WTC11 (cell line): Measurements from ENCODE around the gene STIMATE. TPM values are rescaled to one million over a fixed set of nuclear protein-coding genes. Genes with fewer than 3 reads are reported as not detected.

Experiments used
- ATAC-seq: fragments of 200-7000 bp; cut with Tn5 transposase; 2 replicates; pipeline ENCODE4 v1.10.0; 2021; ENCODE audit warnings: mild to moderate bottlenecking, moderate library complexity
- CTCF ChIA-PET: fragments of 300-600 bp; sonication (Branson Sonifier 250); formaldehyde crosslinking; loops from one replicate; lab custom pipeline; 2021; ENCODE audit warnings: antibody characterized with exemption; lab: Charles Lee
- POLR2A ChIA-PET: fragments of 350-600 bp; sonication (Branson Sonifier 250); formaldehyde crosslinking; loops from one replicate; lab custom pipeline; 2021; ENCODE audit warnings: antibody characterized with exemption; lab: Charles Lee
- DNase-seq: peaks from one replicate; pipeline ENCODE4 v3.0.0; 2021; ENCODE audit warnings: low spot score
- H3K27ac Mint-ChIP-seq: 2 replicates; pipeline ENCODE4 v1.8.0; 2021; ENCODE audit warnings: mixed read lengths
- H3K27me3 Mint-ChIP-seq: 2 replicates; pipeline ENCODE4 v1.8.0; 2021; ENCODE audit warnings: low read depth, mild to moderate bottlenecking, moderate library complexity, mixed read lengths
- H3K36me3 Mint-ChIP-seq: 2 replicates; pipeline ENCODE4 v1.8.0; 2021; ENCODE audit warnings: mixed read lengths
- H3K4me1 Mint-ChIP-seq: 2 replicates; pipeline ENCODE4 v1.8.0; 2022; ENCODE audit warnings: mixed read lengths
- H3K4me3 Mint-ChIP-seq: 2 replicates; pipeline ENCODE4 v1.8.0; 2021; ENCODE audit warnings: mild to moderate bottlenecking, moderate library complexity, mixed read lengths
- H3K9me3 Mint-ChIP-seq: 2 replicates; pipeline ENCODE4 v1.8.0; 2021; ENCODE audit warnings: mixed read lengths
- CREM ChIP-seq: sonication (generic); formaldehyde crosslinking; IDR thresholded peaks from 2 replicates; pipeline ENCODE4 v1.8.1; 2022; ENCODE audit warnings: mild to moderate bottlenecking, missing genetic modification reagents, moderate library complexity
- ESRRA ChIP-seq: sonication (generic); formaldehyde crosslinking; IDR thresholded peaks from 2 replicates; pipeline ENCODE4 v1.8.1; 2022; ENCODE audit warnings: mild to moderate bottlenecking, missing genetic modification reagents, borderline replicate concordance
- FOXK1 ChIP-seq: sonication (generic); formaldehyde crosslinking; IDR thresholded peaks from 2 replicates; pipeline ENCODE4 v1.8.0; 2022; ENCODE audit warnings: mild to moderate bottlenecking, moderate library complexity, missing genetic modification reagents
- JAZF1 ChIP-seq: fragments of 250-450 bp; sonication (Bioruptor Pico); IDR thresholded peaks from 2 replicates; pipeline ENCODE4 v1.9.0; 2021; ENCODE audit warnings: moderate library complexity, mild to moderate bottlenecking, inconsistent platforms
- JUN ChIP-seq: sonication (generic); formaldehyde crosslinking; IDR thresholded peaks from 2 replicates; pipeline ENCODE4 v1.8.0; 2023; ENCODE audit warnings: mild to moderate bottlenecking, missing genetic modification reagents
- NFYB ChIP-seq: sonication (generic); formaldehyde crosslinking; conservative IDR thresholded peaks from 2 replicates; pipeline ENCODE4 v1.8.0; 2022; ENCODE audit warnings: low read depth, missing genetic modification reagents
- ZNF138 ChIP-seq: sonication (generic); formaldehyde crosslinking; conservative IDR thresholded peaks from 2 replicates; pipeline ENCODE4 v1.8.1; 2022; ENCODE audit warnings: mild to moderate bottlenecking, moderate library complexity, missing genetic modification reagents
- ZNF317 ChIP-seq: sonication (generic); formaldehyde crosslinking; IDR thresholded peaks from 2 replicates; pipeline ENCODE4 v1.8.1; 2023; ENCODE audit warnings: low read depth, mild to moderate bottlenecking, moderate library complexity, missing genetic modification reagents, borderline replicate concordance
- ZNF423 ChIP-seq: fragments of 250-450 bp; sonication (Bioruptor Pico); IDR thresholded peaks from 2 replicates; pipeline ENCODE4 v2.1.2; 2022; ENCODE audit warnings: mild to moderate bottlenecking, moderate library complexity
- ZNF671 ChIP-seq: fragments of 250-450 bp; sonication (Bioruptor Pico); IDR thresholded peaks from 2 replicates; pipeline ENCODE4 v1.8.0; 2021; ENCODE audit warnings: mild to moderate bottlenecking
- total RNA-seq: library from RNA; stranded (reverse); gene quantifications from 3 replicates; pipeline ENCODE4 v1.2.3, GENCODE V29; 2021
- TF ChIP-seq, protein P1 (sequence below): fragments of 250-450 bp; sonication (Bioruptor Pico); conservative IDR thresholded peaks from 2 replicates; pipeline ENCODE4 v1.9.0; 2021; ENCODE audit warnings: mild to moderate bottlenecking
- TF ChIP-seq, protein P2 (sequence below): fragments of 250-450 bp; sonication (Bioruptor Pico); IDR thresholded peaks from 2 replicates; pipeline ENCODE4 v1.8.0; 2021; ENCODE audit warnings: mild to moderate bottlenecking
- TF ChIP-seq, protein P3 (sequence below): sonication (generic); formaldehyde crosslinking; IDR thresholded peaks from 2 replicates; pipeline ENCODE4 v1.8.0; 2023; ENCODE audit warnings: mild to moderate bottlenecking, missing genetic modification reagents
- TF ChIP-seq, protein P4 (sequence below): sonication (generic); formaldehyde crosslinking; IDR thresholded peaks from 2 replicates; pipeline ENCODE4 v1.8.1; 2022; ENCODE audit warnings: mild to moderate bottlenecking, missing genetic modification reagents, moderate library complexity, borderline replicate concordance
- TF ChIP-seq, protein P5 (sequence below): sonication (generic); formaldehyde crosslinking; IDR thresholded peaks from 2 replicates; pipeline ENCODE4 v1.8.1; 2022; ENCODE audit warnings: low read depth, missing genetic modification reagents, borderline replicate concordance
- TF ChIP-seq, protein P6 (sequence below): sonication (generic); formaldehyde crosslinking; IDR thresholded peaks from 2 replicates; pipeline ENCODE4 v1.8.1; 2023; ENCODE audit warnings: mild to moderate bottlenecking, missing genetic modification reagents, moderate library complexity
- TF ChIP-seq, protein P7 (sequence below): fragments of 250-450 bp; sonication (Bioruptor Pico); IDR thresholded peaks from 2 replicates; pipeline ENCODE4 v1.9.0; 2021; ENCODE audit warnings: mild to moderate bottlenecking, borderline replicate concordance

Gene STIMATE
- total RNA-seq, 1 experiment from 2014 or later, result 35.5 TPM

DNA sequence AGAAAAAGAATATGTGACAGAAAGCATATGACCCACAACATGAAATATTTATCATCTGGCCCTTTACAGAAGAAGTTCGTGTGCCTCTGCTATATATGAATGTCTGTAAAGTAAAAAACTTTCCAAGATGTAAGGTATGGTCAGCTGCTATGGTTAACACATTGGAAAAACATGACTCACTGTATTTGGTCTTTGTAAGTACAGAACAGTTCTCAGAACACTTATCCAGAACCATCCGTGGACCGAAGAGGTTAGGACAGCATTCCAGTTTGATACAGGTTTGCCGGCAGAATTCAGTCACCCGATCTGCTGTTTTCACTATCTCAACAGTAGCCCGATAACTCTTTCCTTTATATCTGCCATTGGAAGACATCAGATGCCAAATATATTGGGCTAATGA lies 13.5 kb upstream of the STIMATE start (continued):
- TF ChIP-seq, protein P1, sequence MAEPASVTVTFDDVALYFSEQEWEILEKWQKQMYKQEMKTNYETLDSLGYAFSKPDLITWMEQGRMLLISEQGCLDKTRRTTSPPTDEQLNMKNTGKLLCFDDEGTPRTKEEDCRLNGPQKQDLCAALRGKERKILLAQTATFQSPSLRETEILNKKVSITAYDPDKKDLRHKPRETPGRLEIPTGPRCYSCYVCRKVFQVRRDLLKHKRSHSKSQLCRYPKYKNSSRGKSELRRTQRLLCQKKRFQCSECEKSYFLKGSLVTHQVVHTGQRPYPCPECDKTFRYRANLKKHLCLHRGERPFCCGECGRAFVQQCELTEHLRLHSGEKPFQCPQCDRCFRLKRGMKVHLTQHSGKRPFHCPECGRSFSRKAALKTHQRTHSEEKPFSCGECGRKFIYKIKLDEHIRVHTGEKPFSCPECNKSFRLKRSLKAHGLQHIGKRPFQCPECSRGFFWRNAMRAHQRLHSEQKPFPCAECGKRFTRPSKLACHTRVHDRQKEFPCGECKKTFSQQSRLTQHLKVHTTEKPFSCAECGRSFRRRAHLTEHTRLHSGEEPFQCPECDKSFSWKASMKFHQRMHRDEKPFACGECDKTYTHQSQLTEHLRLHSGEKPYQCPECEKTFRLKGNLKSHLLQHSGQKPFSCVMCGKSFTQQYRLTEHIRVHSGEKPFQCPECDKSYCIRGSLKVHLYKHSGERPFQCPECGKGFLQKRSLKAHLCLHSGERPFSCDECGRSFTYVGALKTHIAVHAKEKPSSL (CRISPR knock-in tag), result no peak
- TF ChIP-seq, protein P2, sequence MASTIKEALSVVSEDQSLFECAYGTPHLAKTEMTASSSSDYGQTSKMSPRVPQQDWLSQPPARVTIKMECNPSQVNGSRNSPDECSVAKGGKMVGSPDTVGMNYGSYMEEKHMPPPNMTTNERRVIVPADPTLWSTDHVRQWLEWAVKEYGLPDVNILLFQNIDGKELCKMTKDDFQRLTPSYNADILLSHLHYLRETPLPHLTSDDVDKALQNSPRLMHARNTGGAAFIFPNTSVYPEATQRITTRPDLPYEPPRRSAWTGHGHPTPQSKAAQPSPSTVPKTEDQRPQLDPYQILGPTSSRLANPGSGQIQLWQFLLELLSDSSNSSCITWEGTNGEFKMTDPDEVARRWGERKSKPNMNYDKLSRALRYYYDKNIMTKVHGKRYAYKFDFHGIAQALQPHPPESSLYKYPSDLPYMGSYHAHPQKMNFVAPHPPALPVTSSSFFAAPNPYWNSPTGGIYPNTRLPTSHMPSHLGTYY (CRISPR knock-in tag), result no peak
- TF ChIP-seq JUN (no peak), FOXK1 (CRISPR knock-in tag) (no peak), ZNF317 (CRISPR knock-in tag) (no peak), JAZF1 (CRISPR knock-in tag) (no peak)
- TF ChIP-seq, all 79 proteins: peak for 0

DNA sequence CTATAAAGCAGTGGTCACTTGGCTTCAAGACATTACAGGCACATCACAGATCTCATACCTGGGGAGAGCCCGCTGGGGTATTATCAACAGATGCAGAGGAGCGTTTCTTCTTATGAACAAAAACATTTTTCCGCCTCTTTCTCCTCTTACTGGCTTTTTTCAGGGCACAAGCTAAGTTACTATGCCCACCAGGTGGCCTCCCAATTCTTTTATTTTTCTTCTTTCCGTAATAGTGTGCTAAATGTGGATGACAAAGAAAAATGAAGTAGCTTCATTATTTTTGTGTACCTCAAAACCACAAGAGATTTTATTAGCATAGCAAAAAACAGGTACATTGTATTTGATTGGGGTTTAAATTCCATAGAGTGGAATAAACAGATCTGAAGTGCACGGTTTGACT lies 10.1 kb upstream of the STIMATE start:
- Mint-ChIP-seq H3K9me3 (no peaks in the 10 kb centered on the region), H3K4me3 (no peak overlapping the region), H3K27me3 (no peaks in the 10 kb centered on the region), H3K4me1 (no peaks in the 10 kb centered on the region), H3K27ac (no peak overlapping the region), H3K36me3 (0 out of 2 replicates have a peak, but pooled peaks cover 3% of the 10 kb centered on the region)
- ChIA-PET POLR2A (no interaction called here), CTCF (interaction anchor here (1.2 to 1.4 kb wide), 2 partner anchors 9 to 27 kb away, joined by 4 read pairs; no protein-coding TSS in a partner anchor)
- no peak for ATAC-seq
- TF ChIP-seq, protein P3, sequence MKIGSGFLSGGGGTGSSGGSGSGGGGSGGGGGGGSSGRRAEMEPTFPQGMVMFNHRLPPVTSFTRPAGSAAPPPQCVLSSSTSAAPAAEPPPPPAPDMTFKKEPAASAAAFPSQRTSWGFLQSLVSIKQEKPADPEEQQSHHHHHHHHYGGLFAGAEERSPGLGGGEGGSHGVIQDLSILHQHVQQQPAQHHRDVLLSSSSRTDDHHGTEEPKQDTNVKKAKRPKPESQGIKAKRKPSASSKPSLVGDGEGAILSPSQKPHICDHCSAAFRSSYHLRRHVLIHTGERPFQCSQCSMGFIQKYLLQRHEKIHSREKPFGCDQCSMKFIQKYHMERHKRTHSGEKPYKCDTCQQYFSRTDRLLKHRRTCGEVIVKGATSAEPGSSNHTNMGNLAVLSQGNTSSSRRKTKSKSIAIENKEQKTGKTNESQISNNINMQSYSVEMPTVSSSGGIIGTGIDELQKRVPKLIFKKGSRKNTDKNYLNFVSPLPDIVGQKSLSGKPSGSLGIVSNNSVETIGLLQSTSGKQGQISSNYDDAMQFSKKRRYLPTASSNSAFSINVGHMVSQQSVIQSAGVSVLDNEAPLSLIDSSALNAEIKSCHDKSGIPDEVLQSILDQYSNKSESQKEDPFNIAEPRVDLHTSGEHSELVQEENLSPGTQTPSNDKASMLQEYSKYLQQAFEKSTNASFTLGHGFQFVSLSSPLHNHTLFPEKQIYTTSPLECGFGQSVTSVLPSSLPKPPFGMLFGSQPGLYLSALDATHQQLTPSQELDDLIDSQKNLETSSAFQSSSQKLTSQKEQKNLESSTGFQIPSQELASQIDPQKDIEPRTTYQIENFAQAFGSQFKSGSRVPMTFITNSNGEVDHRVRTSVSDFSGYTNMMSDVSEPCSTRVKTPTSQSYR (CRISPR knock-in tag), result no peak
- TF ChIP-seq, protein P4, sequence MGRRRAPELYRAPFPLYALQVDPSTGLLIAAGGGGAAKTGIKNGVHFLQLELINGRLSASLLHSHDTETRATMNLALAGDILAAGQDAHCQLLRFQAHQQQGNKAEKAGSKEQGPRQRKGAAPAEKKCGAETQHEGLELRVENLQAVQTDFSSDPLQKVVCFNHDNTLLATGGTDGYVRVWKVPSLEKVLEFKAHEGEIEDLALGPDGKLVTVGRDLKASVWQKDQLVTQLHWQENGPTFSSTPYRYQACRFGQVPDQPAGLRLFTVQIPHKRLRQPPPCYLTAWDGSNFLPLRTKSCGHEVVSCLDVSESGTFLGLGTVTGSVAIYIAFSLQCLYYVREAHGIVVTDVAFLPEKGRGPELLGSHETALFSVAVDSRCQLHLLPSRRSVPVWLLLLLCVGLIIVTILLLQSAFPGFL (CRISPR knock-in tag), result no peak
- no peak for TF ChIP-seq ESRRA (CRISPR knock-in tag)
- no peak for DNase-seq

DNA sequence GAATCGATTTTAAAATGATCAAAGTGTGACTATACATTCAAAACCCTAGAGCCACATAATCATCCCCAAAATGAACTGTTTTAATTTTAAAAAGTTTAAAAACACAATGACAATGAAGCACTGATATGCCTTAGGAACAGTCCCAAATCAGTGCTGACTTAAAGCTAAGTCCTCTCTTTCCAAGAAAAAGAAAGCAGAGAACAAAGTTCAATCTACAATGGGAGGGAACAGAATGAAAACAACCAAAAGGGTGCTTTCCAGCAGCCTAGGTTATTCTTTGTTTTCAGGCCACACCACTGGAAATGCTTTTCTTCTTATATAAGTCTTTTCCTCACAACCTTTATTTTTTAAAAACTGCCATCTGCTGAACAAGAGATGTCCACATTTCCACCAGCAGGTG lies 7.2 kb upstream of the STIMATE start:
- ChIA-PET CTCF (no interaction called here), POLR2A (no interaction called here)
- no peak overlapping the region for H3K4me3 Mint-ChIP-seq
- no peaks in the 10 kb centered on the region for H3K9me3 Mint-ChIP-seq
- no peak overlapping the region for H3K27ac Mint-ChIP-seq
- H3K36me3 Mint-ChIP-seq, result 0 out of 2 replicates have a peak, but pooled peaks cover 3% of the 10 kb centered on the region
- peaks cover 2% of the 10 kb centered on the region; the same call in 1 of the 2 replicates for H3K4me1 Mint-ChIP-seq
- no peak for DNase-seq
- no peaks in the 10 kb centered on the region for H3K27me3 Mint-ChIP-seq
- no peak for ATAC-seq
- TF ChIP-seq, protein P5, sequence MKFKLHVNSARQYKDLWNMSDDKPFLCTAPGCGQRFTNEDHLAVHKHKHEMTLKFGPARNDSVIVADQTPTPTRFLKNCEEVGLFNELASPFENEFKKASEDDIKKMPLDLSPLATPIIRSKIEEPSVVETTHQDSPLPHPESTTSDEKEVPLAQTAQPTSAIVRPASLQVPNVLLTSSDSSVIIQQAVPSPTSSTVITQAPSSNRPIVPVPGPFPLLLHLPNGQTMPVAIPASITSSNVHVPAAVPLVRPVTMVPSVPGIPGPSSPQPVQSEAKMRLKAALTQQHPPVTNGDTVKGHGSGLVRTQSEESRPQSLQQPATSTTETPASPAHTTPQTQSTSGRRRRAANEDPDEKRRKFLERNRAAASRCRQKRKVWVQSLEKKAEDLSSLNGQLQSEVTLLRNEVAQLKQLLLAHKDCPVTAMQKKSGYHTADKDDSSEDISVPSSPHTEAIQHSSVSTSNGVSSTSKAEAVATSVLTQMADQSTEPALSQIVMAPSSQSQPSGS (CRISPR knock-in tag), result no peak
- TF ChIP-seq, protein P2 (CRISPR knock-in tag), result no peak
- no peak for TF ChIP-seq ZNF671 (CRISPR knock-in tag)
- TF ChIP-seq, protein P6, sequence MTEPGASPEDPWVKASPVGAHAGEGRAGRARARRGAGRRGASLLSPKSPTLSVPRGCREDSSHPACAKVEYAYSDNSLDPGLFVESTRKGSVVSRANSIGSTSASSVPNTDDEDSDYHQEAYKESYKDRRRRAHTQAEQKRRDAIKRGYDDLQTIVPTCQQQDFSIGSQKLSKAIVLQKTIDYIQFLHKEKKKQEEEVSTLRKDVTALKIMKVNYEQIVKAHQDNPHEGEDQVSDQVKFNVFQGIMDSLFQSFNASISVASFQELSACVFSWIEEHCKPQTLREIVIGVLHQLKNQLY (CRISPR knock-in tag), result no peak
- TF ChIP-seq NFYB, result no peak
- TF ChIP-seq CREM (CRISPR knock-in tag), result no peak
- no peak for TF ChIP-seq ZNF423 (CRISPR knock-in tag)
- no peak for TF ChIP-seq ZNF138 (CRISPR knock-in tag)
- TF ChIP-seq, protein P7, sequence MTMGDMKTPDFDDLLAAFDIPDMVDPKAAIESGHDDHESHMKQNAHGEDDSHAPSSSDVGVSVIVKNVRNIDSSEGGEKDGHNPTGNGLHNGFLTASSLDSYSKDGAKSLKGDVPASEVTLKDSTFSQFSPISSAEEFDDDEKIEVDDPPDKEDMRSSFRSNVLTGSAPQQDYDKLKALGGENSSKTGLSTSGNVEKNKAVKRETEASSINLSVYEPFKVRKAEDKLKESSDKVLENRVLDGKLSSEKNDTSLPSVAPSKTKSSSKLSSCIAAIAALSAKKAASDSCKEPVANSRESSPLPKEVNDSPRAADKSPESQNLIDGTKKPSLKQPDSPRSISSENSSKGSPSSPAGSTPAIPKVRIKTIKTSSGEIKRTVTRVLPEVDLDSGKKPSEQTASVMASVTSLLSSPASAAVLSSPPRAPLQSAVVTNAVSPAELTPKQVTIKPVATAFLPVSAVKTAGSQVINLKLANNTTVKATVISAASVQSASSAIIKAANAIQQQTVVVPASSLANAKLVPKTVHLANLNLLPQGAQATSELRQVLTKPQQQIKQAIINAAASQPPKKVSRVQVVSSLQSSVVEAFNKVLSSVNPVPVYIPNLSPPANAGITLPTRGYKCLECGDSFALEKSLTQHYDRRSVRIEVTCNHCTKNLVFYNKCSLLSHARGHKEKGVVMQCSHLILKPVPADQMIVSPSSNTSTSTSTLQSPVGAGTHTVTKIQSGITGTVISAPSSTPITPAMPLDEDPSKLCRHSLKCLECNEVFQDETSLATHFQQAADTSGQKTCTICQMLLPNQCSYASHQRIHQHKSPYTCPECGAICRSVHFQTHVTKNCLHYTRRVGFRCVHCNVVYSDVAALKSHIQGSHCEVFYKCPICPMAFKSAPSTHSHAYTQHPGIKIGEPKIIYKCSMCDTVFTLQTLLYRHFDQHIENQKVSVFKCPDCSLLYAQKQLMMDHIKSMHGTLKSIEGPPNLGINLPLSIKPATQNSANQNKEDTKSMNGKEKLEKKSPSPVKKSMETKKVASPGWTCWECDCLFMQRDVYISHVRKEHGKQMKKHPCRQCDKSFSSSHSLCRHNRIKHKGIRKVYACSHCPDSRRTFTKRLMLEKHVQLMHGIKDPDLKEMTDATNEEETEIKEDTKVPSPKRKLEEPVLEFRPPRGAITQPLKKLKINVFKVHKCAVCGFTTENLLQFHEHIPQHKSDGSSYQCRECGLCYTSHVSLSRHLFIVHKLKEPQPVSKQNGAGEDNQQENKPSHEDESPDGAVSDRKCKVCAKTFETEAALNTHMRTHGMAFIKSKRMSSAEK (CRISPR knock-in tag), result no peak
